GM12878 (cell line): ENCODE data around the gene CHRNE. TPM values are rescaled to one million over a fixed set of nuclear protein-coding genes. Genes with fewer than 3 reads are reported as not detected.
A peak's percentile ranks its signal among the peaks of the same experiment; 100 is the strongest.

Source experiments
- ATAC-seq: fragments of 200-7000 bp; cut with Tn5 transposase; 3 replicates; pipeline ENCODE4 v1.9.1; 2020; ENCODE audit warnings: mild to moderate bottlenecking, moderate library complexity
- BruUV-seq: library from RNA; stranded (reverse); fragments of 400-500 nt; replicated peaks from 2 replicates; lab custom pipeline; 2021; lab: Mats Ljungman, UMichigan
- CTCF ChIA-PET: fragments of 300-600 bp; sonication (Branson Sonifier 250); formaldehyde crosslinking; extraction: SDS; loops from one replicate; lab custom pipeline; 2021; ENCODE audit warnings: inconsistent platforms; lab: Yijun Ruan, JAX
- POLR2A ChIA-PET: fragments of 350-600 bp; formaldehyde crosslinking; extraction: SDS; loops from one replicate; lab custom pipeline; 2021; ENCODE audit warnings: inconsistent platforms; lab: Charles Lee
- RAD21 ChIA-PET: fragments of 300-600 bp; sonication (Branson Sonifier 250); formaldehyde crosslinking; loops from one replicate; lab custom pipeline; 2023; ENCODE audit warnings: antibody characterized with exemption; ENCODE audit not compliant: unreplicated experiment; lab: Charles Lee
- SMC1A ChIA-PET: fragments of 300-600 bp; sonication (Branson Sonifier 250); formaldehyde crosslinking; loops from one replicate; lab custom pipeline; 2023; ENCODE audit not compliant: unreplicated experiment, uncharacterized antibody; lab: Charles Lee
- DNase-seq: peaks from one replicate; pipeline ENCODE4 v3.0.0-alpha.2; 2011; ENCODE audit warnings: low read depth, low spot score
- FAIRE-seq: peaks from 3 replicates; lab custom pipeline; 2011; peaks lifted over from hg19 to GRCh38; lab: Jason Lieb, UNC
- H2AFZ ChIP-seq: 2 replicates; pipeline ENCODE4 v1.6.0; 2011; ENCODE audit warnings: low read depth, low read length, control low read depth; ENCODE audit not compliant: control insufficient read depth
- H3K27ac ChIP-seq: 2 replicates; pipeline ENCODE4 v1.5.1; 2011; ENCODE audit warnings: control low read depth; ENCODE audit not compliant: control insufficient read depth, insufficient read depth
- H3K27me3 ChIP-seq, 2 experiments: replicated peaks in 1 of 2; 2 replicates each; pipeline versions ENCODE4 v1.6.0 to v1.6.1; 2011; ENCODE audit warnings: low read length in 1 of 2; ENCODE audit not compliant: control insufficient read depth in 2 of 2, insufficient read depth in 2 of 2
- H3K36me3 ChIP-seq, 2 experiments: 2 replicates each; pipeline ENCODE4 v1.5.1; 2011; ENCODE audit warnings: low read length in 1 of 2; ENCODE audit not compliant: control insufficient read depth in 2 of 2, insufficient read depth in 2 of 2
- H3K4me1 ChIP-seq: 2 replicates; pipeline ENCODE4 v1.6.1; 2011; ENCODE audit warnings: mild to moderate bottlenecking, low read length, moderate library complexity, mixed read lengths; ENCODE audit not compliant: control insufficient read depth, insufficient read depth
- H3K4me2 ChIP-seq: 2 replicates; pipeline ENCODE4 v1.6.0; 2011; ENCODE audit warnings: control low read depth; ENCODE audit not compliant: control insufficient read depth, insufficient read depth
- H3K4me3 ChIP-seq: fragments of 200-600 bp; sonication (generic); 2 replicates; pipeline ENCODE4 v1.5.1; 2016
- H3K79me2 ChIP-seq: 2 replicates; pipeline ENCODE4 v1.6.0; 2011; ENCODE audit warnings: low read length; ENCODE audit not compliant: control insufficient read depth, insufficient read depth
- H3K9ac ChIP-seq: 2 replicates; pipeline ENCODE4 v1.8.0; 2011; ENCODE audit warnings: low read length, control low read depth, mixed read lengths; ENCODE audit not compliant: control insufficient read depth, insufficient read depth
- H3K9me3 ChIP-seq: replicated peaks from 3 replicates; pipeline ENCODE4 v1.5.1; 2011; ENCODE audit warnings: mild to moderate bottlenecking, low read length; ENCODE audit not compliant: control insufficient read depth, insufficient read depth
- H4K20me1 ChIP-seq: 2 replicates; pipeline ENCODE4 v1.6.0; 2011; ENCODE audit not compliant: control insufficient read depth, insufficient read depth
- BCL11A ChIP-seq: IDR thresholded peaks from 2 replicates; pipeline ENCODE4 v1.6.1; 2011; ENCODE audit warnings: low read depth, low read length
- DPF2 ChIP-seq: fragments of 450-650 bp; IDR thresholded peaks from 2 replicates; pipeline ENCODE4 v1.6.1; 2017; ENCODE audit warnings: mild to moderate bottlenecking
- EGR1 ChIP-seq, 2 experiments: IDR thresholded peaks; 1 replicate in 1 of 2; 2 replicates in 1 of 2; pipeline ENCODE4 v1.6.1; 2011 to 2012; ENCODE audit warnings: low read depth in 2 of 2, low read length in 2 of 2, borderline replicate concordance in 1 of 2, mild to moderate bottlenecking in 1 of 2, moderate library complexity in 1 of 2
- LARP7 ChIP-seq: fragments of 450-650 bp; IDR thresholded peaks from 2 replicates; pipeline ENCODE4 v1.6.1; 2017; ENCODE audit warnings: mild to moderate bottlenecking
- NKRF ChIP-seq: fragments of 450-650 bp; conservative IDR thresholded peaks from 2 replicates; pipeline ENCODE4 v1.6.1; 2017; ENCODE audit warnings: mild to moderate bottlenecking, moderate library complexity
- NR2F1 ChIP-seq: fragments of 450-650 bp; conservative IDR thresholded peaks from 2 replicates; pipeline ENCODE4 v1.6.1; 2017; ENCODE audit warnings: mild to moderate bottlenecking
- POLR2A ChIP-seq: IDR thresholded peaks from 2 replicates; pipeline ENCODE4 v1.6.1; 2011; ENCODE audit warnings: low read depth, mild to moderate bottlenecking, low read length
- POLR2AphosphoS2 ChIP-seq: IDR thresholded peaks from 2 replicates; pipeline ENCODE4 v1.6.1; 2011; ENCODE audit warnings: low read depth, mild to moderate bottlenecking, low read length, improper control_type of control experiment, moderate library complexity
- POLR2AphosphoS5 ChIP-seq: IDR thresholded peaks from 2 replicates; pipeline ENCODE4 v1.6.1; 2011; ENCODE audit warnings: mild to moderate bottlenecking, low read length, inconsistent platforms
- POU2F2 ChIP-seq: IDR thresholded peaks from 3 replicates; pipeline ENCODE4 v1.6.1; 2011; ENCODE audit warnings: low read depth, mild to moderate bottlenecking, low read length, borderline replicate concordance
- SMAD5 ChIP-seq: IDR thresholded peaks from 2 replicates; pipeline ENCODE4 v1.6.1; 2016; ENCODE audit warnings: antibody characterized with exemption, low read depth
- STAT1 ChIP-seq: fragments of 450-650 bp; conservative IDR thresholded peaks from 2 replicates; pipeline ENCODE4 v1.6.1; 2014; ENCODE audit warnings: antibody characterized with exemption, mild to moderate bottlenecking
- ZSCAN29 ChIP-seq: fragments of 450-650 bp; IDR thresholded peaks from 2 replicates; pipeline ENCODE4 v1.6.1; 2017; ENCODE audit warnings: mild to moderate bottlenecking, moderate library complexity
- WGBS: methylation state at CpG from one replicate; pipeline ENCODE4 v1.1.6; 2016; ENCODE audit warnings: low lambda C conversion rate; ENCODE audit not compliant: insufficient replicate concordance, insufficient coverage; ENCODE audit errors: missing lambda C conversion rate; 5-methylcytosine and 5-hydroxymethylcytosine counted together
- in situ Hi-C: fragments of 300-500 bp; cut with MboI; formaldehyde crosslinking; loops from 9 replicates; pipeline ENCODE4 v1.14.3; 2018; ENCODE audit warnings: mixed read lengths
- intact Hi-C: fragments of 100-400 bp; cut with micrococcal nuclease; formaldehyde crosslinking; loops from one replicate; pipeline ENCODE4 v1.14.2; 2022; ENCODE audit not compliant: unreplicated experiment
- polyA plus RNA-seq, 11 experiments: library from polyadenylated mRNA; depleted of rRNA in 4 of 11; unstranded in 6 of 11; stranded (reverse) in 5 of 11; fragments of >200 nt; fragmentation: Nextera tagmentation in 4 of 11; fragmentation: Illumina TruSeq in 1 of 11; extraction: Ambion mirVana in 4 of 11; extraction: Trizol in 1 of 11; gene quantifications; 1 replicate in 1 of 11; 2 replicates in 10 of 11; pipeline versions ENCODE4 v1.2.1 to v1.2.3, GENCODE V29; 2011 to 2016; ENCODE audit warnings: inconsistent platforms in 2 of 11, missing spikeins in 2 of 11, low read depth in 1 of 11
- total RNA-seq, 4 experiments: library from RNA; depleted of rRNA in 3 of 4; stranded (reverse); fragments of >200 nt in 3 of 4; fragmentation: Illumina TruSeq in 1 of 4; extraction: Trizol in 1 of 4; gene quantifications; 2 replicates each; pipeline versions ENCODE4 v1.2.1 to v1.2.3, GENCODE V29; 2013 to 2021

Gene CHRNE
- total and polyA plus RNA-seq, 10 of the 15 experiments (the other 5 are each of a cell fraction or from before 2014, with no cell fraction given), result 0.05 to 0.11 (median 0.08) TPM; not detected in 6

- 24% methylated on average over 7 of the region's 7 CpGs for WGBS
- BruUV-seq, result no TSS peak
- in situ Hi-C loops (no loop called here), intact Hi-C loops (no loop called here)
- H4K20me1 ChIP-seq, result peaks cover 5% of the 10 kb centered on the region; the same call in 1 of the 2 replicates
- H3K36me3 ChIP-seq, result peaks cover 8 to 9% of the 10 kb centered on the region in 2 experiments
- peak within 1 kb of the TSS; percentile 93 for H3K4me2 ChIP-seq
- no peak for TF ChIP-seq EGR1 (IDR thresholded peaks at IDR 0.05; ENCODE audit: borderline replicate concordance in 1 of 2, low read depth in 2 of 2, low read length in 2 of 2)
- TF ChIP-seq NR2F1, result peak; percentile 41; the same call in 1 of the 2 replicates
- H3K27me3 ChIP-seq, result no peaks in the 10 kb centered on the region
- no peaks in the 10 kb centered on the region for H3K9me3 ChIP-seq
- ChIA-PET CTCF (interaction anchor here (1.6 to 3.4 kb wide), 5 partner anchors 12 to 111 kb away, joined by 4 to 23 read pairs (median 8); partner anchors contain the start of genes RNF167, SLC25A11 and SPAG7), SMC1A (interaction anchor here (1.0 to 3.4 kb wide), 3 partner anchors 11 to 16 kb away, joined by 3 to 24 read pairs (median 12); partner anchors contain the start of genes RNF167, SLC25A11 and SPAG7), POLR2A (interaction anchor here (0.7 to 17.5 kb wide), 6 partner anchors 9 to 333 kb away, joined by 3 to 272 read pairs (median 4); partner anchors contain the start of genes RNF167, SLC25A11 and SPAG7), RAD21 (interaction anchor here (2.0 to 9.8 kb wide), 2 partner anchors 10 to 15 kb away, joined by 7 to 73 read pairs; partner anchors contain the start of genes RNF167, SLC25A11 and SPAG7)
- H3K4me1 ChIP-seq, result peaks cover 17% of the 10 kb centered on the region
- H3K27ac ChIP-seq, result peak within 1 kb of the TSS; percentile 85
- peaks cover 40% of the 10 kb centered on the region for H3K79me2 ChIP-seq
- peak within 1 kb of the TSS; percentile 72 for H2AFZ ChIP-seq
- peak within 1 kb of the TSS; percentile 97 for H3K9ac ChIP-seq
- H3K4me3 ChIP-seq, result peak within 1 kb of the TSS; percentile 72
- FAIRE-seq (no peak), ATAC-seq (no peak), DNase-seq (no peak)
These were observed 47.9 kb upstream of the CHRNE start, which contains the start of gene ENO3 for GRCh38 chr17:4950746-4951204. Gene ENO3 (plus strand): TSS chr17:4951119. CDS start chr17:4951830, 711 bp downstream.

GRCh38 chr17:4950075-4950745, 47.3 kb upstream of the CHRNE start:
- peak overlapping the region; percentile 85 for H3K27ac ChIP-seq
- RAD21 ChIA-PET, result interaction anchor here (2.0 to 9.8 kb wide), 2 partner anchors 10 to 15 kb away, joined by 7 to 73 read pairs; partner anchors contain the start of genes RNF167, SLC25A11 and SPAG7
- DNase-seq (no peak), FAIRE-seq (no peak), ATAC-seq (peak; percentile 19)
- H3K27me3 ChIP-seq, result no peaks in the 10 kb centered on the region
- no peaks in the 10 kb centered on the region for H3K9me3 ChIP-seq
- in situ Hi-C loops, result no loop called here
- SMC1A ChIA-PET, result interaction anchor here (3.2 kb wide), 1 partner anchor 16 kb away, joined by 24 read pairs; the partner anchor contains the start of gene SPAG7
- intact Hi-C loops, result no loop called here
- H4K20me1 ChIP-seq, result peaks cover 5% of the 10 kb centered on the region; the same call in 1 of the 2 replicates
- peaks cover 10 to 12% of the 10 kb centered on the region in 2 experiments for H3K36me3 ChIP-seq
- H3K9ac ChIP-seq, result peak overlapping the region; percentile 97
- POLR2A ChIA-PET, result interaction anchor here (1.0 to 17.5 kb wide), 4 partner anchors 10 to 15 kb away, joined by 3 to 272 read pairs (median 6); partner anchors contain the start of genes RNF167, SLC25A11 and SPAG7
- CTCF ChIA-PET, result interaction anchor here (1.6 to 3.4 kb wide), 5 partner anchors 11 to 112 kb away, joined by 4 to 23 read pairs (median 8); partner anchors contain the start of genes RNF167, SLC25A11 and SPAG7
- WGBS, result under 1% methylated on average over 42 of the region's 52 CpGs
- peaks cover 20% of the 10 kb centered on the region for H3K4me1 ChIP-seq
- peaks cover 46% of the 10 kb centered on the region for H3K79me2 ChIP-seq
- BruUV-seq, result TSS peak; percentile 60
- H2AFZ ChIP-seq, result peak overlapping the region; percentile 72
- H3K4me2 ChIP-seq, result peak overlapping the region; percentile 93
- H3K4me3 ChIP-seq, result peak overlapping the region; percentile 72
- TF ChIP-seq SMAD5, result no peak
- 0 out of 2 replicates have a peak, but pooled peaks have one; percentile 48 for TF ChIP-seq LARP7
- no peak for TF ChIP-seq ZSCAN29
- TF ChIP-seq POLR2AphosphoS5, result peak; percentile 72
- 0 out of 2 replicates have a peak, but pooled peaks have one; percentile 22 for TF ChIP-seq BCL11A
- peak; percentile 25; the same call in 1 of the 2 replicates for TF ChIP-seq NKRF
- TF ChIP-seq POU2F2, result 0 out of 3 replicates have a peak, but pooled peaks have one; percentile 7
- 0 out of 2 replicates have a peak, but pooled peaks have one; percentile 38 for TF ChIP-seq STAT1
- 0 out of 2 replicates have a peak, but pooled peaks have one; percentile 19 for TF ChIP-seq DPF2
- TF ChIP-seq POLR2AphosphoS2, result no peak
- TF ChIP-seq POLR2A, result peak; percentile 66
